22Rv1 (cell line): ENCODE results near the gene TMEM43.

Source experiments
- ZFX ChIP-seq: fragments of 450-650 bp; IDR thresholded peaks from 2 replicates; pipeline ENCODE4 v1.6.1; 2017; ENCODE audit warnings: antibody characterized with exemption, borderline replicate concordance
- TF ChIP-seq, protein P1 (sequence below): fragments of 450-650 bp; IDR thresholded peaks from 2 replicates; pipeline ENCODE4 v1.5.1; 2017; ENCODE audit warnings: mild to moderate bottlenecking

DNA sequence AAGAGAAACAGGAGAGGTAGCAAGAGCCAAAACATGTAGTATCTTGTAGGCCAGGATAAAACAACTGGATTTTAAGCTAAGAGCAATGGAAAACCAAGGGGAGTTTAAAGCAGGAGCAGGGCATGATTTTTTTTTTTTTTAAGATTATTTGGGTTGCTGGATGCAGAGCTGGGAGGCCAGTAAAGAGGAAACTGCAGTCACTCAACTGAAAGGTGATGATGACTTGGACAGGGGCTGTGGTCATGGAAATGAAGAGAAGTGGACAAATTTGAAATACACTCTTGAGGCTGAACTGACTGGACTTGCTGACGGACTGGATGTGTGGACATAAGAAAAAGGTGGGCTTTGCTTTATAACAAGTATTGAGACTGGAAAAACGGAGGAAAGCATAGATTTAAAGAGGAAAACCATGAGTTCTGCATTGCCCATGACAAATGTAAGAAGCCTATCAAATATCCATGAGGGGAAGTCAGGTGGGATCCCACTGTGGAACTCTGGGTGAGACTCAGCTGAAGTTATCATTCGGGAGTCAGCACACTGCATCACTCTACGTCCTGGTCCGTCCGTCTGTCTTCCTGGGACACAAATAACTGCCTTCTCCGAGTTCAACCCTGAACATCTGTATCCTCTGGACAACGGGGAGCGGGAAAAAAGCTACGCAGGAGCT, 52.9 kb downstream of the TMEM43 start:
- TF ChIP-seq, protein P1, sequence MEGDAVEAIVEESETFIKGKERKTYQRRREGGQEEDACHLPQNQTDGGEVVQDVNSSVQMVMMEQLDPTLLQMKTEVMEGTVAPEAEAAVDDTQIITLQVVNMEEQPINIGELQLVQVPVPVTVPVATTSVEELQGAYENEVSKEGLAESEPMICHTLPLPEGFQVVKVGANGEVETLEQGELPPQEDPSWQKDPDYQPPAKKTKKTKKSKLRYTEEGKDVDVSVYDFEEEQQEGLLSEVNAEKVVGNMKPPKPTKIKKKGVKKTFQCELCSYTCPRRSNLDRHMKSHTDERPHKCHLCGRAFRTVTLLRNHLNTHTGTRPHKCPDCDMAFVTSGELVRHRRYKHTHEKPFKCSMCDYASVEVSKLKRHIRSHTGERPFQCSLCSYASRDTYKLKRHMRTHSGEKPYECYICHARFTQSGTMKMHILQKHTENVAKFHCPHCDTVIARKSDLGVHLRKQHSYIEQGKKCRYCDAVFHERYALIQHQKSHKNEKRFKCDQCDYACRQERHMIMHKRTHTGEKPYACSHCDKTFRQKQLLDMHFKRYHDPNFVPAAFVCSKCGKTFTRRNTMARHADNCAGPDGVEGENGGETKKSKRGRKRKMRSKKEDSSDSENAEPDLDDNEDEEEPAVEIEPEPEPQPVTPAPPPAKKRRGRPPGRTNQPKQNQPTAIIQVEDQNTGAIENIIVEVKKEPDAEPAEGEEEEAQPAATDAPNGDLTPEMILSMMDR: no peak
- no peak for TF ChIP-seq ZFX
